ENCODE measurements around the gene TTC23L. TPM values are rescaled to one million over a fixed set of nuclear protein-coding genes. Genes with fewer than 3 reads are reported as not detected.
"Not testable (repeated sequence)": the region's sequence is repeated elsewhere in the genome, so short reads cannot be mapped to it uniquely, and the experiment has no call there.

TTC23L gene
- total RNA-seq, 5 donors from 2014 or later (not counting 1 experiment from before 2014, with no cell fraction given), result 0.23 to 1.8 (median 0.64) TPM; not detected in 2

DNA sequence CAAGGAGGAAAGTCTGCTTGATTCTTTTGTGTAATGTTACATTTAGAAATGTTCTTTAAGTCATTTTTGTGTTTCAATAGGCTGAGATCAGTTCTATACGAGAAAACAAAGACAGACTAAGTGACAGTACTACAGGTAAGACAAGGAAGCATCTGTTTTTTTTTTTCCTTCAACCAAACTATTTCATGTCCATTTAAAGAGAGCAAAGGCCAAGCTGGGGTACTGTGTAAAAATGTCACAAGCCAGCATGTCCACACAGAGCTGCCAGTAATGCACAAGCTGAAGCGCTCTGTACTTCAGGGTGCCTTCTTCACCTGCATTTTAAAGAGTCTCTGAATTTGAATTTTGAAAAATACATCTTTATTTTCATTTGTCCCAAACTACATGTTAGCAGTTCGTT is 20.2 kb upstream of the TTC23L start:
- H3K4me3 Mint-ChIP-seq, result no peak overlapping the region
- POLR2A ChIA-PET, result no interaction called here
- no peak overlapping the region for H3K27ac ChIP-seq (ENCODE audit: low read length)
- no peaks in the 10 kb centered on the region for H3K9me3 Mint-ChIP-seq
- no peaks in the 10 kb centered on the region for H3K36me3 ChIP-seq (ENCODE audit: control insufficient read depth in 2 of 2, extremely low read depth in 1 of 2, insufficient read depth in 1 of 2, low read length in 1 of 2)
- peaks cover 3 to 10% of the 10 kb centered on the region in 2 donors for H3K27me3 Mint-ChIP-seq
- H3K4me3 ChIP-seq (ENCODE audit: control insufficient read depth in 1 of 2, extremely low read depth in 1 of 2, low read length in 1 of 2), result no peak overlapping the region
- ATAC-seq (replicated peaks in 1 of 4), result no peak
- no peak for DNase-seq
- no peaks in the 10 kb centered on the region for H3K9me3 ChIP-seq
- H3K4me1 ChIP-seq (ENCODE audit: control insufficient read depth in 1 of 2, extremely low read depth in 1 of 2, insufficient read depth in 2 of 2, low read length in 2 of 2), result no peaks in the 10 kb centered on the region
- H3K36me3 Mint-ChIP-seq, result no peaks in the 10 kb centered on the region
- no CpG with 5 or more reads among the region's 3 CpGs for WGBS (ENCODE audit: insufficient coverage)
- H3K27ac Mint-ChIP-seq, result no peak overlapping the region
- CTCF ChIA-PET, result interaction anchor here in 1 of 2 donors (0.7 kb wide), 1 partner anchor 1080 kb away, joined by 3 read pairs; no protein-coding TSS in a partner anchor
- H3K4me1 Mint-ChIP-seq, result no peaks in the 10 kb centered on the region
- H3K27me3 ChIP-seq (replicated peaks in 1 of 2; ENCODE audit: control insufficient read depth in 2 of 2, extremely low read depth in 1 of 2, insufficient read depth in 2 of 2, low read length in 1 of 2), result no peaks in the 10 kb centered on the region

DNA sequence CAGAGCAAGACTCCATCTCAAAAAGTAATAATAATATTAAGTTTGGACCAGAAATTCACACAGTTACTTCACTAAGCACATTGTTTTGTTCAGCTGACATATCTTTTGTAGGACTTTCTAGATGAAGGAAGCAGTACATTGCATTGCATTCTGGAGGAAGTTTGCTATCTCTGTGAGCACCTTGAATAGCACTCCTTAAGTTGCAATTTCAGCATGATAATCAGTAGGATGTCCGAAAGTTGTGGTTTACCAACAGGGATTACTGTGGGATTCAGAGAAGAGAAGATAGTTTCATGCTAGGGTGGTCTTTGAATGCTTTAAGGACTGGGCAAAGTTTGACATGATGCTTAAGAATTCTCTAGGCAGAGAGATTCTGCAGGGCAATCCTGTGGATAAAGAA is 18.4 kb upstream of the TTC23L start:
- ChIA-PET CTCF (interaction anchor here in 1 of 2 donors (0.6 kb wide), 1 partner anchor 780 kb away, joined by 5 read pairs; no protein-coding TSS in a partner anchor), POLR2A (no interaction called here)
- H3K36me3 ChIP-seq (ENCODE audit: control insufficient read depth in 2 of 2, extremely low read depth in 1 of 2, insufficient read depth in 1 of 2, low read length in 1 of 2), result no peaks in the 10 kb centered on the region
- no peaks in the 10 kb centered on the region for H3K36me3 Mint-ChIP-seq
- ATAC-seq (replicated peaks in 1 of 4) (no peak), DNase-seq (no peak)
- no peaks in the 10 kb centered on the region for H3K4me1 ChIP-seq (ENCODE audit: control insufficient read depth in 1 of 2, extremely low read depth in 1 of 2, insufficient read depth in 2 of 2, low read length in 2 of 2)
- no peak overlapping the region for H3K4me3 ChIP-seq (ENCODE audit: control insufficient read depth in 1 of 2, extremely low read depth in 1 of 2, low read length in 1 of 2)
- H3K4me3 Mint-ChIP-seq, result no peak overlapping the region
- peaks cover 3 to 15% of the 10 kb centered on the region in 2 donors for H3K27me3 Mint-ChIP-seq
- WGBS (ENCODE audit: insufficient coverage), result 91% methylated on average over 1 of the region's 1 CpG
- H3K9me3 ChIP-seq, result no peaks in the 10 kb centered on the region
- H3K27ac ChIP-seq (ENCODE audit: low read length), result no peak overlapping the region
- H3K27ac Mint-ChIP-seq, result no peak overlapping the region
- peaks cover 0 to 3% of the 10 kb centered on the region in 2 experiments for H3K27me3 ChIP-seq (replicated peaks in 1 of 2; ENCODE audit: control insufficient read depth in 2 of 2, extremely low read depth in 1 of 2, insufficient read depth in 2 of 2, low read length in 1 of 2)
- H3K4me1 Mint-ChIP-seq, result no peaks in the 10 kb centered on the region
- H3K9me3 Mint-ChIP-seq, result no peaks in the 10 kb centered on the region

DNA sequence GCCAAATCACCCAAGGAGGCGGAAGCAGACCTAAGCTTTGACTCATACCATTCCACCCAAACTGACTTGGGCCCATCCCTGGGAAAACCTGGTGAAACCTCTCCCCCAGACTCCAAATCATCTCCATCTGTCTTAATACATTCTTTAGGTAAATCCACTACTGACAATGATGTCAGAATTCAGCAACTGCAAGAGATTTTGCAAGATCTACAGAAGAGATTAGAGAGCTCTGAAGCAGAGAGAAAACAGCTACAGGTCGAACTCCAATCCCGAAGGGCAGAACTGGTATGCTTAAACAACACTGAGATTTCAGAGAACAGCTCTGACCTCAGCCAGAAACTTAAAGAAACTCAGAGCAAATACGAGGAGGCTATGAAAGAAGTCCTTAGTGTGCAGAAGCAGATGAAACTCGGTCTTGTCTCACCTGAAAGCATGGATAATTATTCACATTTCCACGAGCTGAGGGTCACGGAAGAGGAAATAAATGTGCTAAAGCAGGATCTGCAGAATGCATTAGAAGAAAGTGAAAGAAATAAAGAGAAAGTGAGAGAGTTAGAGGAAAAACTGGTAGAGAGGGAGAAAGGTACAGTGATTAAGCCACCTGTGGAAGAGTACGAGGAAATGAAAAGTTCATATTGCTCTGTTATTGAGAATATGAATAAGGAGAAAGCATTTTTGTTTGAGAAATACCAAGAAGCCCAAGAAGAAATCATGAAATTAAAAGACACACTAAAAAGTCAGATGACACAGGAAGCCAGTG is 15.8 kb upstream of the TTC23L start:
- Histone ChIP-seq H3K27ac (ENCODE audit: low read length) (no peak overlapping the region), H3K9me3 (no peaks in the 10 kb centered on the region), H3K36me3 (ENCODE audit: control insufficient read depth in 2 of 2, extremely low read depth in 1 of 2, insufficient read depth in 1 of 2, low read length in 1 of 2) (no peaks in the 10 kb centered on the region), H3K27me3 (replicated peaks in 1 of 2; ENCODE audit: control insufficient read depth in 2 of 2, extremely low read depth in 1 of 2, insufficient read depth in 2 of 2, low read length in 1 of 2) (peaks cover 0 to 3% of the 10 kb centered on the region in 2 experiments), H3K4me3 (ENCODE audit: control insufficient read depth in 1 of 2, extremely low read depth in 1 of 2, low read length in 1 of 2) (no peak overlapping the region), H3K4me1 (ENCODE audit: control insufficient read depth in 1 of 2, extremely low read depth in 1 of 2, insufficient read depth in 2 of 2, low read length in 2 of 2) (no peaks in the 10 kb centered on the region)
- Mint-ChIP-seq H3K4me3 (no peak overlapping the region), H3K36me3 (no peaks in the 10 kb centered on the region), H3K4me1 (no peaks in the 10 kb centered on the region), H3K27ac (no peak overlapping the region), H3K27me3 (peaks cover 2 to 19% of the 10 kb centered on the region in 2 donors), H3K9me3 (no peaks in the 10 kb centered on the region)
- ATAC-seq (replicated peaks in 1 of 4), result no peak
- CTCF ChIA-PET, result interaction anchor here in 1 of 2 donors (0.7 kb wide), 1 partner anchor 13 kb away, joined by 3 read pairs; no protein-coding TSS in a partner anchor
- 77% methylated on average over 7 of the region's 8 CpGs for WGBS (ENCODE audit: insufficient coverage)
- DNase-seq, result no peak
- POLR2A ChIA-PET, result no interaction called here

DNA sequence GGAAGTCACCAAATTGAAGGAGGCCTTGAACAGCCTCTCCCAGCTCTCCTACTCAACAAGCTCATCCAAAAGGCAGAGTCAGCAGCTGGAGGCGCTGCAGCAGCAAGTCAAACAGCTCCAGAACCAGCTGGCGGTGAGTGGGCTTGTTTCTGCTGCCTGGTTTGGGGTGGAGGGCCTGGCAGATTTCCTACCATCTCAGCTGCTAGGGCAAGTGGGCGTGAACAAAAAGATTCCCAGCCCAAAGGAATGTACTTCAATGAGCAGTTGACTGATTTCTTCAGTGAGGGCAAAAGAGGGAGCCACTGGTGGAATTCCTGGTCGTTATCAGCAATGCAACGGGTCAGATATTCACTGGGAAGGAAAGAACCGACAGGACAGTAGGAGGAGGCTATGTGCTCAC is 12.6 kb upstream of the TTC23L start:
- Histone ChIP-seq H3K27me3 (replicated peaks in 1 of 2; ENCODE audit: control insufficient read depth in 2 of 2, extremely low read depth in 1 of 2, insufficient read depth in 2 of 2, low read length in 1 of 2) (peaks cover 0 to 3% of the 10 kb centered on the region in 2 experiments), H3K36me3 (ENCODE audit: control insufficient read depth in 2 of 2, extremely low read depth in 1 of 2, insufficient read depth in 1 of 2, low read length in 1 of 2) (no peaks in the 10 kb centered on the region), H3K9me3 (no peaks in the 10 kb centered on the region), H3K4me1 (ENCODE audit: control insufficient read depth in 1 of 2, extremely low read depth in 1 of 2, insufficient read depth in 2 of 2, low read length in 2 of 2) (no peaks in the 10 kb centered on the region), H3K4me3 (ENCODE audit: control insufficient read depth in 1 of 2, extremely low read depth in 1 of 2, low read length in 1 of 2) (no peak overlapping the region), H3K27ac (ENCODE audit: low read length) (no peak overlapping the region)
- no peak for DNase-seq
- Mint-ChIP-seq H3K27ac (no peak overlapping the region), H3K4me1 (no peaks in the 10 kb centered on the region), H3K4me3 (no peak overlapping the region), H3K27me3 (peaks cover 2 to 19% of the 10 kb centered on the region in 2 donors), H3K36me3 (no peaks in the 10 kb centered on the region), H3K9me3 (no peaks in the 10 kb centered on the region)
- POLR2A ChIA-PET, result no interaction called here
- WGBS (ENCODE audit: insufficient coverage), result 57% methylated on average over 2 of the region's 6 CpGs
- ATAC-seq (replicated peaks in 1 of 4), result no peak
- CTCF ChIA-PET, result no interaction called here

DNA sequence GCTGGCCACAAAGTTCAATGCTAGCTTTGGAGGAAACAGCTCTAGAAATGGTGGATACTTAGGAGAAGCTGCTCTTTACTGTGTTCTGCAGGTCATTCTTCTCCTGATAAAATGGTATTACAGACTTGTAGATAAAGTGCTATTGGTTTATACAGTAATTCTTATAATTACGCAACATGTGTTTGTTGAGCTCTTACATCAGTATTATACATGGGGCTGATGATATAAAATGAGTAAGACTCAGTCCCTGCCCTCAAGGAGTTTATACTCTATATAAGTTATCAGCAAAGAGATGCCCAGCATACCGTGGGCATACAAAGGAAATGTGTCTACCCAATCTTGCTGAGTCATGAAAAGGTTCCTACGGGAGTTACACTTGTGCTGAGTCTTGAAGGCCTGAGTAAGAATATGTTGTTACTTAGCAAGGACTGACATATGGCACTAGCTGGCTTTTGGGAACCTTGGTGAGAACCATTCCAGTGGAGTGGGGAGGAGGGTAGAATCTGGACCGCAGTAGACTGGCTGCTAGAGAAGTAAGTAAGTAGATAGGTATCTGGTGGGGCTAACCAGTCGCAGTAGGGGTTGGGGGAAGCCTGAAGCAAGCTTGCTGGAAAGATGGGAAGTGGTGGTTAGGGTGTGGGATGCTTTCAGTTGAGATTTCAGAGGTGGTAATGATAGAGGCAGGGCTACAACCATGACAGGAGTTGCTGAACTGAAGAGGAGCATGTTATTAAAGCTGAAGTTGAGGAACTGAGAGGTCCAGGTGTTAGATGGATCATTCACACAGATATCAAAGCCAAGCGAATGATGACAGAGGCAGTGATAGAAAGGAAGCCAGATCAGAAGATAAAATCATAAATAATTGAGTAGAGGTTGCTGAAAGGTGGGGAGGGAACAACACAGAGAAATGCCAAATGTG is 11.1 kb upstream of the TTC23L start:
- H3K4me3 Mint-ChIP-seq, result no peak overlapping the region
- no peaks in the 10 kb centered on the region for H3K36me3 Mint-ChIP-seq
- WGBS (ENCODE audit: insufficient coverage), result 62% methylated on average over 4 of the region's 6 CpGs
- no peak overlapping the region for H3K4me3 ChIP-seq (ENCODE audit: control insufficient read depth in 1 of 2, extremely low read depth in 1 of 2, low read length in 1 of 2)
- H3K9me3 ChIP-seq, result no peaks in the 10 kb centered on the region
- no peak overlapping the region for H3K27ac ChIP-seq (ENCODE audit: low read length)
- H3K4me1 Mint-ChIP-seq, result no peaks in the 10 kb centered on the region
- H3K36me3 ChIP-seq (ENCODE audit: control insufficient read depth in 2 of 2, extremely low read depth in 1 of 2, insufficient read depth in 1 of 2, low read length in 1 of 2), result no peaks in the 10 kb centered on the region
- H3K27me3 Mint-ChIP-seq, result peaks cover 2 to 18% of the 10 kb centered on the region in 2 donors
- DNase-seq, result no peak
- peaks cover 0 to 3% of the 10 kb centered on the region in 2 experiments for H3K27me3 ChIP-seq (replicated peaks in 1 of 2; ENCODE audit: control insufficient read depth in 2 of 2, extremely low read depth in 1 of 2, insufficient read depth in 2 of 2, low read length in 1 of 2)
- H3K27ac Mint-ChIP-seq, result no peak overlapping the region
- no peaks in the 10 kb centered on the region for H3K9me3 Mint-ChIP-seq
- no peaks in the 10 kb centered on the region for H3K4me1 ChIP-seq (ENCODE audit: control insufficient read depth in 1 of 2, extremely low read depth in 1 of 2, insufficient read depth in 2 of 2, low read length in 2 of 2)
- ChIA-PET POLR2A (no interaction called here), CTCF (no interaction called here)
- ATAC-seq (replicated peaks in 1 of 4), result no peak

DNA sequence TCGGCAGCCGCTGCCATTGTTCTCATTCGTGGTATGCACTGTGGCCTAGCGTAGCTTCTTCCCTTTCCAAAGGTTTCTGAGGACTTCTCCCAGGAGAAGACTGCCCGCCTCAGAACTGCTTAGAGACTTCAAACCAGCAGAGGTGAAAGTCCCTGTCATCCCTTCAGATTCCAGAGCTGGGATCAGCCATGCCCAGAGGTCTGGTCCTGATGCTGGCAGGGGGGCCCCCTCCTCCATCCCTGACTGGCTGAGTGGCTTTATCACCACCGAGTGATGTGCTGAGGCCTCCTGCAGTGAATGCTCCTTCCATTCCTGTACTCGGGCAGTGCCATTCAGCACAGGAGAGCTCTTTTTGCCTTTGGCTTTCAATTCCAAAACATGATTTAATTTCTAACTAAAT is 8.1 kb upstream of the TTC23L start:
- H3K27me3 ChIP-seq (replicated peaks in 1 of 2; ENCODE audit: control insufficient read depth in 2 of 2, extremely low read depth in 1 of 2, insufficient read depth in 2 of 2, low read length in 1 of 2); H3K27ac Mint-ChIP-seq; H3K27me3 Mint-ChIP-seq; H3K4me1 Mint-ChIP-seq; H3K27ac ChIP-seq (ENCODE audit: low read length); ATAC-seq (replicated peaks in 1 of 4); H3K9me3 ChIP-seq; CTCF ChIA-PET; DNase-seq; H3K4me3 ChIP-seq (ENCODE audit: control insufficient read depth in 1 of 2, extremely low read depth in 1 of 2, low read length in 1 of 2); POLR2A ChIA-PET; H3K9me3 Mint-ChIP-seq; H3K4me3 Mint-ChIP-seq; H3K36me3 Mint-ChIP-seq; H3K36me3 ChIP-seq (ENCODE audit: control insufficient read depth in 2 of 2, extremely low read depth in 1 of 2, insufficient read depth in 1 of 2, low read length in 1 of 2); H3K4me1 ChIP-seq (ENCODE audit: control insufficient read depth in 1 of 2, extremely low read depth in 1 of 2, insufficient read depth in 2 of 2, low read length in 2 of 2): not testable (repeated sequence)
- WGBS (ENCODE audit: insufficient coverage), result 96% methylated on average over 4 of the region's 7 CpGs
